ENCODE data around the gene CDHR5.

The CDHR5 gene

DNA sequence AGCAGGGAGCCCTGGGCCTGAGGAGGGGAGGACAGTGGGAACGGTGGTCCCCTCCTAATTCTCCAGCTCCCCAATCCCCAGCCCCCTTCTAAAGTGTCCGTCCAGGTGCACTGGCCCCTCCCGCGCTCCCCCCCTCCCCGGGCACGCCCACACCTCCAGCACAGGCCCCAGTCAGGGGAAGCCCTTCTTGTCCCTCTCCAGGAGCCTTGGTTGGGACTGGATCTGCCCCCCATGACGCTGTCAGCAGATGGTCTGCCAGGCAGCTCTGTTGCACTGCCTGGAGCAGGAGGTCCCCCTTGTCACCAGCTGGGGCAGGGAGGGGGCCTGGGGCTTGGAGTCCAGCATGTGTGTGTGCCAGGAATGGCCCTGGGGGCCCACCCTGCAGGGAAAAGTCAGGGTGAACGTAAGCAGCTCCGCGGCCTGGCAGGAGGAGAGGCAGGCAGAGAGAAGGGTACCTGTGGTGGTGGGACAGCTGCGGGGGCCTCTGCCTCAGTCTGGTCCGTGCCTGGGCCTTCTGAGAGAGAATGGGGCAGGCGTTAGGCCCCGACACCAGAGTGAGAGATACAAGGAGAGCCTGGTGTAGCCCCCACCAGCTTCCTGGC, 10.6 kb downstream of the CDHR5 start:
- no peaks in the 10 kb centered on the region for H3K9me3 Mint-ChIP-seq
- TF ChIP-seq, protein P1, sequence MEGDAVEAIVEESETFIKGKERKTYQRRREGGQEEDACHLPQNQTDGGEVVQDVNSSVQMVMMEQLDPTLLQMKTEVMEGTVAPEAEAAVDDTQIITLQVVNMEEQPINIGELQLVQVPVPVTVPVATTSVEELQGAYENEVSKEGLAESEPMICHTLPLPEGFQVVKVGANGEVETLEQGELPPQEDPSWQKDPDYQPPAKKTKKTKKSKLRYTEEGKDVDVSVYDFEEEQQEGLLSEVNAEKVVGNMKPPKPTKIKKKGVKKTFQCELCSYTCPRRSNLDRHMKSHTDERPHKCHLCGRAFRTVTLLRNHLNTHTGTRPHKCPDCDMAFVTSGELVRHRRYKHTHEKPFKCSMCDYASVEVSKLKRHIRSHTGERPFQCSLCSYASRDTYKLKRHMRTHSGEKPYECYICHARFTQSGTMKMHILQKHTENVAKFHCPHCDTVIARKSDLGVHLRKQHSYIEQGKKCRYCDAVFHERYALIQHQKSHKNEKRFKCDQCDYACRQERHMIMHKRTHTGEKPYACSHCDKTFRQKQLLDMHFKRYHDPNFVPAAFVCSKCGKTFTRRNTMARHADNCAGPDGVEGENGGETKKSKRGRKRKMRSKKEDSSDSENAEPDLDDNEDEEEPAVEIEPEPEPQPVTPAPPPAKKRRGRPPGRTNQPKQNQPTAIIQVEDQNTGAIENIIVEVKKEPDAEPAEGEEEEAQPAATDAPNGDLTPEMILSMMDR (IDR thresholded peaks at IDR 0.05; ENCODE audit: unreplicated experiment in 3 of 3) = no peak
- H3K27me3 Mint-ChIP-seq (ENCODE audit: low read depth) = no peaks in the 10 kb centered on the region
- peaks cover 14% of the 10 kb centered on the region for H3K4me1 Mint-ChIP-seq
- no peak overlapping the region for H3K27ac Mint-ChIP-seq
- H3K4me3 Mint-ChIP-seq = peak overlapping the region; percentile 68 to 77 (median 76)
- peaks cover 14% of the 10 kb centered on the region for H3K36me3 Mint-ChIP-seq (ENCODE audit: low read depth)

DNA sequence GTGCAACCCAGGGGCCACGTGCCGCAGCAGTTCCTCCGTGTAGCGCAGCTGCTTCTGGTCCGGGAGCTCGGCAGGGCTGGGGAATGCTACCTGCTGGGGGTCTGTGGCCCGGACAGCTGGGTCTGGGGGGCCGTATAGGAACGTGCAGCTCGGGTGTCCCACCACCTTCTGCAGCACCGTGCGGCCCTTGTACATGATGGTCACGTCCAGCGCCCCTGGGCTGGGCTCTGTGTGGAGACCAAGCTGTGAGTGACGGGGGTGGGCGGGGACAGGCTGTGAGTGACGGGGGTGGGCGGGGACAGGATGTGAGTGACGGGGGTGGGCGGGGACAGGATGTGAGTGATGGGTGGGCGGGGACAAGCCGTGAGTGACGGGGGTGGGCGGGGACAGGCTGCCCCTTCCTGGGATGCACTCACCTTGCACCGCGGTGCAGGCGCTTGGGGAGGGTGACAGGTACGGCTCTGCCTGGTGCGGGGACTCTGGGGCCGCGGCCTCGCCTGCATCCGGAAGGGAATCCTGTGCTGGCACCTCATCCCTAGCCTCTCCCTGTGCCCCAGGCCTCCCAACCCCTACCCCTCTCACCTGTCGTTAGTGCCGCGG, 11.3 kb downstream of the CDHR5 start:
- H3K27me3 Mint-ChIP-seq (ENCODE audit: low read depth) = no peaks in the 10 kb centered on the region

DNA sequence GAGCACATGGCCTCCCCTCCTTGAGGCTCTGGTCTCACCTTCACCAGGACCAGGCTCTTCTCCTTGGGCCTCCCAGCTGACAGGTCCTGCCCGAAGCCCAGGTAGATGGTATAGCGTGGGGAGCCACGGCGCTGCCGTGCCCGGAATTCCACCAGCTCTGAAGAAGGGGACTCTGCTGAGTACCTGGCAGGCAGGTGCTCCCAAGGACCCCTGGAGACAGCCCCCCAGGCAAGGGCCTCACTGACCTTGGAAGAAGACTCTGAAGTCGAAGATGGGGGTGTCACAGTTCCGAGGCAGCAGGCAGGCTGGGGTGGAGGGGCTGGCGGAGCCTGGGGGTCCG, 11.8 kb downstream of the CDHR5 start:
- Mint-ChIP-seq H3K4me3 (no peak overlapping the region), H3K27me3 (ENCODE audit: low read depth) (no peaks in the 10 kb centered on the region), H3K36me3 (ENCODE audit: low read depth) (peaks cover 20% of the 10 kb centered on the region), H3K27ac (no peak overlapping the region), H3K9me3 (no peaks in the 10 kb centered on the region), H3K4me1 (peaks cover 14% of the 10 kb centered on the region)
- TF ChIP-seq, protein P1 (IDR thresholded peaks at IDR 0.05; ENCODE audit: unreplicated experiment in 3 of 3) = no peak

More for the DNA sequence above, 11.3 kb downstream of the CDHR5 start:
- Mint-ChIP-seq H3K9me3 (no peaks in the 10 kb centered on the region), H3K27ac (no peak overlapping the region), H3K4me3 (no peak overlapping the region), H3K4me1 (peaks cover 14% of the 10 kb centered on the region), H3K36me3 (ENCODE audit: low read depth) (peaks cover 17% of the 10 kb centered on the region)
- TF ChIP-seq, protein P1 (IDR thresholded peaks at IDR 0.05; ENCODE audit: unreplicated experiment in 3 of 3) = no peak

DNA sequence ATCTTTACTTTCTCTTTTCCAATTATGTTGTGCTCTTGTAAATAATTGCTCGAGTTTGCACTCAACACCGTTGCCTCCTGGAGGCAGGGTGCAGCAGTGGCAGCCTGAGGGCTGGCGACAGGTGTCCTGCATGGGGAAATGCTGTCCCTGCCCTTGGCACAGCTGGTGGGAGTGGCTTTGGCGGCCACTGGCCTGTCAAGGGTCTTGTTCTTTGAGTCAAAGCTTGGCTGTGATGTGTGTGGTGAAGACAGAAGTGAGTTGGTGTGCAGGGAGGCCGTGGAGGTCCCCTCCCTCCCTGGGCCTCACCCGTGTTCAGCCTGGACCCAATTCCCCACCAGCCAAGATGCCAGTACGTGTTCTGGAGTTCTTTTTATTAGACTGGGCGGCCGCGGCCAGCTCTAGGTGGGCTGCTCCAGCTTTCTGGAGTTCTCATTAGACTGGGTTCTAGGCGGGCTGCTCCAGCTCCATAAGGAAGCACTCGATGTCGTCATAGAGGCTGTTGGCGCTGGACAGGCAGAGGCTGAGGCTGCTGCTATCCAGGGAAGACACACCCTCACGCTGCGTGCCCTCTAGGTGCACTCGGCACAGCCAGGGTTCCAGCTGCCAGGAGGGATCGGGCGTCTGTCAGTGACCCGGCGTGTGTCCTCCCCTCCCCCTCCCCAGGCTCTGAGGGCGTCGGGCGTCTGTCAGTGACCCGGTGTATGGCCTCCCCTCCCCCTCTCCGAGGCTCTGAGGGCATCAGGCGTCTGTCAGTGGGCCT, 12.4 kb downstream of the CDHR5 start:
- H3K36me3 Mint-ChIP-seq (ENCODE audit: low read depth) = peaks cover 20% of the 10 kb centered on the region
- peak overlapping the region; percentile 18 to 70 (median 44) for H3K4me3 Mint-ChIP-seq
- H3K27me3 Mint-ChIP-seq (ENCODE audit: low read depth) = no peaks in the 10 kb centered on the region
- no peaks in the 10 kb centered on the region for H3K9me3 Mint-ChIP-seq
- H3K4me1 Mint-ChIP-seq = peaks cover 14% of the 10 kb centered on the region
- peak overlapping the region; percentile 32 to 82 (median 44) for H3K27ac Mint-ChIP-seq
- TF ChIP-seq, protein P1 (IDR thresholded peaks at IDR 0.05; ENCODE audit: unreplicated experiment in 3 of 3) = peak in 1 of 3 experiments; percentile 21

DNA sequence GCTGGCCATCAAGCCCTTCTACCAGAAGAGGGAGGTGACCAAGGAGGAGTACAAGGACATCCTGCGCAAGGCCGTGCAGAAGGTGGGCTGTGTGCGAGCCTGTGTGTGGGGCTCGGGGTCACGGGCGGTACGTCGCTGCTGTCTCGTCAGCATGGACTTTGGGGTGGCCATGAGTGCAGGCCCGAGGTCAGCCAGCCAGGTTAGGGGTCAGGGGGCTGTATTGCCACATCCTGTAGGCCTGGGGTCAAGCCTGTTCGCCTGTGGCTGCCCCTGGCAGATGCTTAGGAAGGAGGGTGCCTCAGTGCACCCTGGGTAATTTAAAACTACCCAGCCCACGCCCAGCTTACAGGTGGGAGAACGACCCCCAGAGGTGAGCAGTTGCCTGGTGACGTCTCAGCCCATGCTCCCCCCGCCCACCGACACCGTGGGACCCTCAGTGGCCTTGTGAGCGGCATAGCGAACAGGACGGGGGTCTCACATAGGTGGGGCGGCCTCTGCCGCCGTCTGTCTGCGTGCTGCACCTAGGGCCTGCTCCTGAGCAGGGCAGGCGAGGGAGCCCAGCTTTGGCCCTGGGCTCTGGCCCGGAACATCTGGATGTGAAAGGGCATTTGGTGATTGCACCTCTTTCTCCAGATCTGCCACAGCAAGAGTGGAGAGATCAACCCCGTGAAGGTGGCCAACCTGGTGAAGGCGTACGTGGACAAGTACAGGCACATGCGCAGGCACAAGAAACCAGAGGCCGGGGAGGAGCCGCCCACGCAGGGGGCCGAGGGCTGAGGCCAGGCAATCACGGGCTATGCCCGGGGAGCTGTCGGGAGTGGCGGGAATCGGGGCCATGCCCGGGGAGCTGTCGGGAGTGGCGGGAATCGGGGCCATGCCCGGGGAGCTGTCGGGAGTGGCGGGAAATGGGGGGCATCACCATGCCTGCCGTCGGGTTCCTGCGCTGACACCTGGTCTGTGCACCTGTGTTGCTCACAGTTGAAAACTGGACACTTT, 13.5 kb downstream of the CDHR5 start:
- peaks cover 29% of the 10 kb centered on the region for H3K36me3 Mint-ChIP-seq (ENCODE audit: low read depth)
- peaks cover 14% of the 10 kb centered on the region for H3K4me1 Mint-ChIP-seq
- H3K4me3 Mint-ChIP-seq = peak overlapping the region in 1 of 3 experiments; percentile 34
- TF ChIP-seq, protein P1 (IDR thresholded peaks at IDR 0.05; ENCODE audit: unreplicated experiment in 3 of 3) = no peak
- no peaks in the 10 kb centered on the region for H3K27me3 Mint-ChIP-seq (ENCODE audit: low read depth)
- H3K27ac Mint-ChIP-seq = peak overlapping the region in 1 of 3 experiments; percentile 32
- H3K9me3 Mint-ChIP-seq = no peaks in the 10 kb centered on the region
